ENCODE results near the gene RSPH1.

Gene RSPH1

DNA sequence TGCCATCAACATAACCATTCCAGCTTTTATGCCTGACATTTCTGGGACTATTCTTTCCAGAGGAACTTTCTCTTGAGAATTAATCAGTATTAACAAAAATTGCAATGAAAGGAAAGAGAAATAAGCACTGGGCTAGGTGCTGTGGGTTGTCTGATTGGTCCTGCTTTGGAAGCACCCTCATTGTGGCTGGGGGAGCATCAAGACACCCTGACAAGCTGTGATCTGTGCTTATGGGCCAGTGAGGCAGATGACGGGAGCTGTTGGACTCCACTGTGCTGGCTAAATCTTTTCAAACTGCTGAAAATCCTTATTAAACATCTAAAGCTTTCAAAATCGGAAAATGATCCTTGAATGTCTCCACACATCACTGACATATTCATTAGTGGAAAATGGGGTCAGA is 72.3 kb downstream of the RSPH1 start:
- FAIRE-seq, result no peak

- no peak for FAIRE-seq
Measured at GRCh38 chr21:42423197-42423675, 72.8 kb downstream of the RSPH1 start.

Data from islet of Langerhans (tissue), 1 donor.